ENCODE results near the gene BNIP3. TPM values are rescaled to one million over a fixed set of nuclear protein-coding genes. Genes with fewer than 3 reads are reported as not detected.

The BNIP3 gene
- total RNA-seq, 1 donor from 2014 or later = 57.3 TPM

- Histone ChIP-seq H3K36me3 (ENCODE audit: control insufficient read depth, insufficient read depth, low read length) (peaks cover 6% of the 10 kb centered on the region), H3K4me3 (ENCODE audit: low read depth, low read length) (no peak overlapping the region), H3K27me3 (ENCODE audit: control insufficient read depth, insufficient read depth, low read length) (no peaks in the 10 kb centered on the region)
- no peak for TF ChIP-seq CTCF (IDR thresholded peaks at IDR 0.05; ENCODE audit: insufficient read depth, low read length, poor library complexity, severe bottlenecking)
- no peak for DNase-seq (ENCODE audit: low read depth)
Observed at GRCh38 chr10:131944976-131945695, 36.6 kb downstream of the BNIP3 start.

- Histone ChIP-seq H3K36me3 (ENCODE audit: control insufficient read depth, insufficient read depth, low read length) (peaks cover 6% of the 10 kb centered on the region), H3K27me3 (ENCODE audit: control insufficient read depth, insufficient read depth, low read length) (no peaks in the 10 kb centered on the region), H3K4me3 (ENCODE audit: low read depth, low read length) (no peak overlapping the region)
- TF ChIP-seq CTCF (IDR thresholded peaks at IDR 0.05; ENCODE audit: insufficient read depth, low read length, poor library complexity, severe bottlenecking) = no peak
- DNase-seq (ENCODE audit: low read depth) = no peak
Observed at GRCh38 chr10:131944412-131944811, 37.3 kb downstream of the BNIP3 start.

- Histone ChIP-seq H3K4me3 (ENCODE audit: low read depth, low read length) (no peak overlapping the region), H3K36me3 (ENCODE audit: control insufficient read depth, insufficient read depth, low read length) (no peaks in the 10 kb centered on the region), H3K27me3 (ENCODE audit: control insufficient read depth, insufficient read depth, low read length) (no peaks in the 10 kb centered on the region)
- no peak for DNase-seq (ENCODE audit: low read depth)
- TF ChIP-seq CTCF (IDR thresholded peaks at IDR 0.05; ENCODE audit: insufficient read depth, low read length, poor library complexity, severe bottlenecking) = peak; percentile 44
Observed at GRCh38 chr10:131943021-131943814, 38.5 kb downstream of the BNIP3 start.

- TF ChIP-seq CTCF (IDR thresholded peaks at IDR 0.05; ENCODE audit: insufficient read depth, low read length, poor library complexity, severe bottlenecking) = no peak
- Histone ChIP-seq H3K4me3 (ENCODE audit: low read depth, low read length) (no peak overlapping the region), H3K27me3 (ENCODE audit: control insufficient read depth, insufficient read depth, low read length) (no peaks in the 10 kb centered on the region), H3K36me3 (ENCODE audit: control insufficient read depth, insufficient read depth, low read length) (no peaks in the 10 kb centered on the region)
- DNase-seq (ENCODE audit: low read depth) = no peak
Observed at GRCh38 chr10:131942455-131942854, 39.3 kb downstream of the BNIP3 start.

GRCh38 chr10:131938681-131939080, 43.0 kb downstream of the BNIP3 start:
- H3K27me3 ChIP-seq (ENCODE audit: control insufficient read depth, insufficient read depth, low read length) = no peaks in the 10 kb centered on the region
- no peaks in the 10 kb centered on the region for H3K36me3 ChIP-seq (ENCODE audit: control insufficient read depth, insufficient read depth, low read length)
- TF ChIP-seq CTCF (IDR thresholded peaks at IDR 0.05; ENCODE audit: insufficient read depth, low read length, poor library complexity, severe bottlenecking) = no peak
- no peak for DNase-seq (ENCODE audit: low read depth)
- H3K4me3 ChIP-seq (ENCODE audit: low read depth, low read length) = no peak overlapping the region

Data from kidney epithelial cell (primary cell).